HG02798 (cell line): ENCODE data around the gene RABGGTA.
A peak's percentile ranks its signal among the peaks of the same experiment; 100 is the strongest.

Experiments used
- ATAC-seq: cut with Tn5 transposase; IDR thresholded peaks from one replicate; pipeline ENCODE4 v1.9.1; 2021; ENCODE audit warnings: mild to moderate bottlenecking; ENCODE audit not compliant: unreplicated experiment, poor library complexity

Gene RABGGTA

GRCh38 chr14:24280797-24281460, 9.5 kb upstream of the RABGGTA start:
- ATAC-seq = no peak

DNA sequence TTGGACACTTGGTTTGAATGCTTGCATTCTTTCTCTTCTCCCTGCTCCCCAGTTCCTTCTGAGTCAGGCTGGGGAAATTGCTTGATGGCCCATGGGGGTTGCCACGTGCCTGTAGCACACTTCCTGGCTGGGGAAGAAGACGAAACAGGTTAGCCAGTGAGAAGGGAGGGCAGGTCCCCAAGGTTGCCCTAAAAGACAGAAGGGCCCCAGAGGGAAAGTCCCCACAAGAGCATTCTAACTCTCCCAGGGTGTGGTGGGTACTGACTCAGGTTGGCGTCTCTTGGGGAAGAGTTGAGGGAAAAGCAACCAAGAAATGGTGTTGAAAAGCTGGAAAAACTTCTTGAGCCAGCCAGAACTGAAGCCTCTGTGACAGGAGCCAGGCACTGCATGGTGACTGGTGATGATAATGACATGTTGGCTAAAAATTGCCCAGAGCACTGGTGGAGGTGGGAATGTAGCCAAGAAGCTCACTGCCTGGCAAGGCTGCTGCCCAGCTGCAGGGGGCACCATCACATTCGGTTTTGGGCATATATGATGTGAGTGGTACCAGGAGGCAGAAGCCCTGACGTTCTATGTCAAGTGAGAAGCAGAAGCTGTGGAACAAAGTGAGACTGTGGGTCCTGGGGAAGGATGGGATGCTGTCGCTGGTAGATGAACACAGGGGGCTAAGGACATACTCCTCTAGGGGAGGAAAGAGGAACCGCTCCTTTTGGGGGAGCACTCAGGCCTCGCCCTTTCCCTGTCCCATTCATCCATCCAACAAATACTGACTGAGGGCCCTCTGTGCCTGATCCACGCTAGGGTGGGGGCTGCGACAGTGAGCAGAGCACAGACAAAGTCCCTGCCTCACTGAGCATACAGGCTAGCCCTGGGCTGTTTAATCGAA, 8.1 kb upstream of the RABGGTA start:
- ATAC-seq = peak; percentile 70

- no peak for ATAC-seq
These were observed 7.0 kb upstream of the RABGGTA start for GRCh38 chr14:24278424-24278823.

- ATAC-seq = no peak
These were observed 6.4 kb upstream of the RABGGTA start for GRCh38 chr14:24277606-24278321.

DNA sequence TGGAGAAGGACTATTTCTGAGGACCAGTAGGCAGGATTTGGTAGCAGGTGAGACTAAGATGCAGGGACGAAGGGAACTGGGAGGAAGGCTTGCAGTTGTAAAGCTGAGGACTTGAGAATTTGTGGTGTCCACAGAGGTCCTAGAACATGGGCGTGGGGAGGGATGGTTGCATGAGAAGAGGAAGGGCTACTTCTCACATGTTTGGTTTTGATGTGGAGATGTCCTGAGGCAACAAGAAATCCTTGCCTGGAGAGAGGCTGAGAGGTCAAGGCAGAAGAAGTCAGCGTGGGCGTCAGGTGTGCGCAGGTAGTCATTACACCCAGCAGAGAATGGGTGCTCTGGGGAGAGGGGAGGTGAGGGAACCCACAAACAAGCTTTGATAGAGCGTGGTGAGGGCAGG, 5.7 kb upstream of the RABGGTA start:
- ATAC-seq = no peak

DNA sequence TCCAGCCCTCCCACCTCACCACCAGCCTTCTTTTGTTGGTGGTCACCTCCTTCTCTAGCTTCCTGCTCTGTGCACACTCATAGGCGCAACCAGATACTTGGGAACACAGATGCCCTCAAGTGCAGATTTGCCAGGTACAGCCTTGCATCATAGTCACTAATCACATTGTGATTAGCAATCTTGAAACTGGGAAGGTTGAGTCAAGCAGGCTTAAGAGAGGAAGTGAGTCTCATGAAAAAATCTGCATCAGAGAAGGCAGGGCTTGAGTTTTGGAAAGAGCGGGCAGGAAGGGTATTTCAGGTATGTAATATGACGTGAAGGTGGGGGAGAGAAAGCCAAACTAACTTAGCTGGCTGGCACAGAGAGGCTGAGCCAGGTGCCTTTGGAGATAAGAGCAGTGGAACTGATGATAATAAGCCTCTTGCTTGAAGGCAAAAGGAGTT, 2.7 kb upstream of the RABGGTA start:
- peak; percentile 37 for ATAC-seq

- no peak for ATAC-seq
These were observed 2.1 kb upstream of the RABGGTA start for GRCh38 chr14:24273422-24273998.

DNA sequence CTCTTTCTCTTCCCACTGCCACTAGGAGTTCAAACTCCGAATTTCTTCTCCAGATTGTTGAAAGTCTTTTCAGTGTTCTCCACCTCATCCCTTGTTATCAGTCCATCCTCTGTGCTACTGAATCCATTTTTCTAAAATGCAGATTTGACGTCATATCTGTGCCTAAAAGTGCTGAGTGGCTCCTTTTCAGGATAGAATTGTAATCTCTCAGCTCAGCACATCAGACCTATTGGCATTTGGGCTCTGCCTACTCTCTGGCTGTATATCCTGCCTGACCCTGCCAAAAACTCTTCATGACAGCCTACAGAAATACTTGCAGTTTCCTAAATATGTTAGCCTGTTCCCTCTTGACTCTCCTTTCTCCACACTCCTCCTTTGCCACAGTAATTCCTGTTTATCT, 1.1 kb upstream of the RABGGTA start:
- no peak for ATAC-seq

GRCh38 chr14:24271834-24272263, 452 bp upstream of the RABGGTA start:
- no peak for ATAC-seq

DNA sequence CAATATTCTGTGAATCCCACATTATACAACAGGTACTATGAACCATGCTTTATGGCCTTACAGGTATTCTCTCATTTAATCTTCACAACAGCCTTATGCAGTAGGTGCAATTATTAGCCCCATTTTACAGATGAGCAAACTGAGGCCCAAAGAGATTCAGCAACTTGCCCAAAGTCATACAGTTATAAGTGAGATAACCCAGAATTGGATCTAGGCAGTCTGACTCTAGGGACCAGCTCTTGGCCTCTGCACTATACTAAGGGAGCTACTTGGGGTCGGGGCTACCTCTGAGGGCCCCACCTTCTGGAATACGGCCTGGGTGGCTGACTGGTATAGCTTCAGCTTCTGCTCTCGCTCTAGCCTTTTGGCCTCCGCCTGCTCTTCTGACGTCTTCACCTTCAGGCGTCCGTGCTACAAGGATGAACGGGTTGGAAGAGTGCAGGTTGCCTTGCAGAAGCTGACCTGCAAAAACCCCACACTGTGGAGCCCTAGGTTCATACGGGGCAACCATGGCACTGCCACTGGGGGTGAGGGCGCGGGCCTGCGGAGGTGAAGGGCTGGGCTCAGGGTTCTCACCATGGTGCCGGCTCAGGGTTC, 762 bp downstream of the RABGGTA start:
- no peak for ATAC-seq

- no peak for ATAC-seq
These were observed 1.4 kb downstream of the RABGGTA start for GRCh38 chr14:24269910-24270536.

DNA sequence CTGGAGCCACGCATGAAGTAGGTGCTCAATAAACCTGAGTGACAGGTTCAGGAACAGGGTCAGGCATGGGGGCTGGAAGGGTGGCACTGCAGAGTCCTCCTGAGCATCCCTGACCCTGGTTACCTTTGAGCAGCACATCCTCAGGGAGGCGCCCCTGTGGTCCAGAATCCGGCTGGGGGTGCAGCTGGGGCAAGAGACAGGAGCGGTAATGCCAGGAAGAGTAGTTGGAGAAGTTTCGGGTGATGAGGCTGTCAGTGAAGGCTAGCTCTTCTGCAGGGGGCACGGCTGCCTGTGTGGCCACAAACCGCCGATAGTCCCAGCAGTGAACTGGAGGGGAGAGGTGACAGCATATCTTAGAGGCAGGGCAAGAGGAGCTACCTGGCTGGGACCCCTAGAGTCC, 2.0 kb downstream of the RABGGTA start:
- ATAC-seq = no peak

DNA sequence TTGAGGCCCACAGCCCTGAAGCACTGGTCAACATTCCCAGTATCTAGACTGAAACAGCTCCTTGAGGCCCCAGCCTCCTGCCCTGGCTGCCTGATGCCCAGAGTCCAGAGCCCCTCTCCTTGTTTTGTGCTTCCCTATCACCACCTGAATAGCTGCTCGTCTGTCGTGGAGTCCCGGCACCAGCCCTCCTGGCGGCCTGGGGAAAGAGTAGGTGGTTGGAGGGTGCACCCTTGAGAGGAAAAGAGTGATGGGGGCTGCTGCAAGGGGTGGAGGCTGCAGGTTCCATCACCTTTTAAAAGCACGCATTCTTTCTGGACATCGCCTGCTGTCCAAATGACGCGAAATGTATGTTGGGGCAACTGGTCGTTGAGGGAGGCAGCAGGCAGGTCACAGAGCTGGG, 3.2 kb downstream of the RABGGTA start:
- no peak for ATAC-seq

DNA sequence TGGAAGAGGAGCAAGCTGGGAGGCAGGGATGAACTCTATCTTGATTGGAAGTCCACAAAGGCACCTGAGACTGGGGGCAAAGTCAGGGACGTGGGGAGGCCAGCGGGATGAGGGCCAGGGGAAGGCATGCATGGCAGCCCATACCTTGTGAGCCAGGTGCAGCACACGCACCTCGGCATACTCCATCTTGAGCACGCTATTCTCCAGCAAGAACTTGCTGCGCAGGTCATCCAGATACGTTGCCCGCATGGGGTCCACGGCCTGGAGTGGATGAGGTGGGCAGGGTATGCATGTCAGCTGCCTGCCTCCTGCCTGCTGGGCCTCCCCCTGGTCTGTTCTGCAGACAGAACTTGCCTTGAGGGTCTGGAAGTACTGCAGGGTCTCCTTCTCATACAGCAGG, 3.9 kb downstream of the RABGGTA start:
- no peak for ATAC-seq

DNA sequence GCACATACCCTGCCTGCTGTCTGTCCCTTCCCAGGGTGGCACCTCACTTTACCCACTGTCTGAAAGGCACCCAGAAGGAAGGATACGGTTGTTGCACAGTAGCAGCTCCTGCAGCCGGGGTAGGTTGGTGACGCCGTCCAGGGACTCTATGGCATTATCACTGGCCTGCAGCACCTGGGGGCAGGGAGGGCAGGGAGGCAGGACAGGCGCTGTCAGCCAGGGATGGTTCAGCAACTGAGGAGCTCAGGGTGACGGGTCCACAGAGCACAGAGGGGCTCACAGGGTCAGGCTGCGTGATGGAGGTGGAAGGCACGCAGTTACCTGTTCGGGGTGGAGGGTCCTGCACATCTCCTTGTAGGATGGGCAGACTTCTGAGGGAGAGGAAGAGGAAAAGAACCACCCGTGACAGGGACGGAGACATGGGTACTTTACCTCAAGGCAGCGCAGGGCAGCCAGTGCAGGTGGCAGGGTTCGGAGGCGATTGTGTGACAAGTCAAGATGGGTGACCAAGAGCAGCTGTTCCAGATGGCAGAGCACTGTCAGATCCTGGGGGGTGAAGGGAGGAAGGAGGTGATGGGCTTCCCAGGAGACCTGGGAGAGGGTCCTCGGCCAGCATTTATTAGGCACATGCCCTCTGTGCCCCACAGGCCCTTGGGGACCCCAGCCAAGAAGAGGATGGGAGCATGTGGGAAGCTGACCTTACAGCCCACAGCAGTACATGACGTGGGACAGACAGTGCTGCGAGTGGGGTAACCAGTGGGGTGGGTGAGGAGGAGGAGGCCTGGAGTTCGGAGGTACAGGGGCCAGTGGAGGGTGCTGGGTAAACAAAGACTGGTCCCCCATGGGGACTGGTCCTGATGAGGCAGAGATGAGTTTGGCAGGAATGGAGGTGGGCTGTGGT, 4.8 kb downstream of the RABGGTA start:
- ATAC-seq = no peak

DNA sequence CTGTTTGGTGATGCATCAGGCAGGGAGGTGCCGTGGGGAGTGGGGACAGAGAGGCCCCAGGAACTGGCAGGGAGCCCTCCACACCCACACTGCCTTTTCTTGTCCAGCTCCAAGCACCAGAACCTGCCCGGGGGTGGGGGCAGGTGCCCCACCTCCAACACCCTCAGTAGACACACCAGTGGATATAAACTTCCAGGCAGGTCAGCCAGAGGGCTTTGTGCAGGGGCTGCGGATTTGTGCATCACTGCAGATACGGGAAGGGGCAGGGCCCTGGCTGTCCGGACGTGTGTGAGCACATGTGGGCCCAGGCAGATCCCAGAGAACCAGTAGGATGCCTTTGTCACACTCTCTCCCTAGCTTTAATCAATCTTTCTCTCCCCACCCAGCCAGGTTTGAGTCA, 7.1 kb downstream of the RABGGTA start:
- no peak for ATAC-seq

DNA sequence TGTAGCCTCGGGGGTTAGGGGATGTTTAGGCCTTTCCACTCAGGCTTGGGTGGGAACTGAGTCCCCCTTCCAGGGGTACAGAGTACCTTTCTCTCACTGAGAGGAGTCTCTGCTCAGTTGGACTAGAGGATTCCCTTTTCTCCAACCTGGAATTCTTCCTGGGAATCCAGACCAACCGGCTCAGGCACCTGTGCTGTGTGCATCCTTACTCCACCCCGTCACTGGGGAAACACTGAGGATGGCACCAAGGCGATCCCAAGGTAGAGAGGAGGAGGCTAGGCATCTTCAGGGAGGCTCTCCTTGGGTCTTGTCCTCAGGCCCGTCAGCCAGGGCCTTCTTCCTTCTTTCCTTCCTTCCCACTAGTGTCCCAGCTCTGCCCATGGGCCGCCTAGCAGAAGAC, 7.5 kb downstream of the RABGGTA start:
- ATAC-seq = no peak

GRCh38 chr14:24262821-24263733, 8.3 kb downstream of the RABGGTA start, which contains the start of gene TGM1:
Gene TGM1 (minus strand): TSS chr14:24263177. CDS start chr14:24262352, 825 bp downstream.
- ATAC-seq = no peak
